Esophagus muscularis mucosa (tissue), 3 donors: ENCODE measurements around the gene DAAM1.

Experiments
- POLR2A ChIP-seq: fragments of 450-650 bp; IDR thresholded peaks from one replicate; pipeline ENCODE4 v1.6.1; 2017; ENCODE audit warnings: antibody characterized with exemption, moderate library complexity, mild to moderate bottlenecking, low read depth
- POLR2AphosphoS5 ChIP-seq, 2 donors: sonication (generic); formaldehyde crosslinking; IDR thresholded peaks; one replicate each; pipeline ENCODE4 v1.6.1; 2017; ENCODE audit warnings: antibody characterized with exemption in 2 of 2
- TF ChIP-seq, protein P1 (sequence below), 3 experiments: fragments of 200-600 bp in 2 of 3; fragments of 450-650 bp in 1 of 3; sonication (generic) in 2 of 3; IDR thresholded peaks; one replicate each; pipeline ENCODE4 v1.5.1; 2017 to 2019; ENCODE audit warnings: antibody characterized with exemption in 3 of 3, mild to moderate bottlenecking in 2 of 3, moderate library complexity in 1 of 3

DNA sequence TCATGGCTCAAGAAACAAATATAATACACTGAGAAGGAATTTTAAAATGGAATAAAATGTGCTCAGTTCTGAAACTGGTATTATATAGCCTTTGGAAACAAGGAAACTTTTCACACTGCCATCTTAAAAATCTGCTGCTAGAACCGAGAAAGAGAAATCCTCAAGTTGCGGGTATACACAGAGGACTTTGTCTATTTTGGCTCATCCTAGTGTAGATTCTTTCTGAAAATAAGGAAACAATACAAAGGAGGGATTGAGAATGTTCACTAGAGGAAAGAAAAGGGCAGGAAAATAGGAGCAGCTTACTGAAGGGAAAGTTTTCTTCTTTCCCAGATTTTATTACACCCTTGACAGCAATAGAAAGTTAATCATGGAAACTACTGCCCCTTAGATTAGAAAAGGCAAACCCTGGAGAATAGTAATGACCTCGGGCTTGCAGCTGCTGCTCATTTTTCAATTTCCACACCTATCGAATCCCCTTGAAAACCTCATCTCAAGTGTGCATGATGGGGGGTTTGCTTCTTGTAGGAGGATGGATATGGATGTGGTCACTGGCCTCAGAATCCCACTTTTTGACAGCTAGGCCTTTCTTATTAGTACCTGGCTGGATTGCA, 104.6 kb downstream of the DAAM1 start:
- TF ChIP-seq POLR2A (no peak), POLR2AphosphoS5 (IDR thresholded peaks at IDR 0.05) (no peak)
- TF ChIP-seq, protein P1, sequence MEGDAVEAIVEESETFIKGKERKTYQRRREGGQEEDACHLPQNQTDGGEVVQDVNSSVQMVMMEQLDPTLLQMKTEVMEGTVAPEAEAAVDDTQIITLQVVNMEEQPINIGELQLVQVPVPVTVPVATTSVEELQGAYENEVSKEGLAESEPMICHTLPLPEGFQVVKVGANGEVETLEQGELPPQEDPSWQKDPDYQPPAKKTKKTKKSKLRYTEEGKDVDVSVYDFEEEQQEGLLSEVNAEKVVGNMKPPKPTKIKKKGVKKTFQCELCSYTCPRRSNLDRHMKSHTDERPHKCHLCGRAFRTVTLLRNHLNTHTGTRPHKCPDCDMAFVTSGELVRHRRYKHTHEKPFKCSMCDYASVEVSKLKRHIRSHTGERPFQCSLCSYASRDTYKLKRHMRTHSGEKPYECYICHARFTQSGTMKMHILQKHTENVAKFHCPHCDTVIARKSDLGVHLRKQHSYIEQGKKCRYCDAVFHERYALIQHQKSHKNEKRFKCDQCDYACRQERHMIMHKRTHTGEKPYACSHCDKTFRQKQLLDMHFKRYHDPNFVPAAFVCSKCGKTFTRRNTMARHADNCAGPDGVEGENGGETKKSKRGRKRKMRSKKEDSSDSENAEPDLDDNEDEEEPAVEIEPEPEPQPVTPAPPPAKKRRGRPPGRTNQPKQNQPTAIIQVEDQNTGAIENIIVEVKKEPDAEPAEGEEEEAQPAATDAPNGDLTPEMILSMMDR (IDR thresholded peaks at IDR 0.05): no peak
